ENCODE data around the gene GJD3.

Gene GJD3

DNA sequence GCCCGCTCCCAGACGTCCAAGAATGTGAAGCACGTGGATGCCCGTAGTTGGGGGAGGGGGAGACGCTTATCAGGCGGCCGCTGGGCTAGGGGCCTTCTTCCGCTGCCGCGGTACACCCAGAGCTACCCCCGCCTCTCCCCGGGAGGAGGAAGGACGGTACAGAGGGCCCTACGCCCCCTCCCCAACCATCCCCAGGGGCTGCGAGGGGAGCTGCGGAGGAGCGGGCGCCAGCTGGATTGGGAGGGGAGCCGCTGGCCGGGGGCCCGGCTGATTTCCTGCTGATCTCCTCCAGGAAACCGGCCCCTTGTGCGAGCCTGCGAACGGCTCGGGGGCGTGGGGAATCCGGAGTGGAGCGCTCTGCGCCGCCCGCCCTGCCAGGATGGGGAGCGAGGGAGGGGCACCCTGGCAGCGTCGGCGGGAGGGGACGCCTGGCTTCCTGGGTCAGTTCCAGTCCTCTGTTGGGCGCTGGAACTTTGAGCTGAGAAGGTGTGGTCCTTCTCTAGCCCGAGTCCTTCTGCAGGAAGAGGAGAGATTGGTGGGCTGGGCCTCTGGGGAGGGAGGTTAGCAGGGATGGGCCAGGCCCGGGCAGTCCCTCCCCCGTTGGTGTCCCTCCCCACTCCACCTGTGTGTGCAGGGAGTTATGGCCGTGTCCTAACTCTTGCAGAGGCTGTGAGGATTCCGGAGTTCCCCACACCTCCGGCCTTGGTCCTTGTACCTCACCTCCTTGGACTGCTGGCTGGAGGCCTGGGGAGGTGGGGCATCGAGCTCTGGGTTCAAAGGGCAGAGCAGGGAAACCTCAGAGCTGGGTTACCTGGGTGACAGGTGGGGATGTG lies 19.2 kb downstream of the GJD3 start:
- peak overlapping the region; percentile 78 for H3K27ac ChIP-seq (ENCODE audit: low read depth, low read length)
- peak overlapping the region; percentile 90 for H3K4me3 ChIP-seq (ENCODE audit: low read depth, low read length)
- no peaks in the 10 kb centered on the region for H3K27me3 ChIP-seq (ENCODE audit: insufficient read depth, low read length)
- H3K36me3 ChIP-seq (ENCODE audit: insufficient read depth, low read length): peaks cover 6% of the 10 kb centered on the region; the same call in 1 of the 2 replicates
- peaks cover 77% of the 10 kb centered on the region for H3K79me2 ChIP-seq (ENCODE audit: control insufficient read depth, insufficient read depth, low read length, unreplicated experiment)
- peaks cover 81% of the 10 kb centered on the region for H3K4me1 ChIP-seq (ENCODE audit: control insufficient read depth, insufficient read depth, low read length, unreplicated experiment)
- no peak overlapping the region for H2AFZ ChIP-seq (ENCODE audit: low read length, unreplicated experiment)

- H3K36me3 ChIP-seq (ENCODE audit: insufficient read depth, low read length): peaks cover 2% of the 10 kb centered on the region; the same call in 1 of the 2 replicates
- H3K27ac ChIP-seq (ENCODE audit: low read depth, low read length): peak overlapping the region; percentile 78
- peaks cover 71% of the 10 kb centered on the region for H3K79me2 ChIP-seq (ENCODE audit: control insufficient read depth, insufficient read depth, low read length, unreplicated experiment)
- peak overlapping the region; percentile 90 for H3K4me3 ChIP-seq (ENCODE audit: low read depth, low read length)
- H3K27me3 ChIP-seq (ENCODE audit: insufficient read depth, low read length): no peaks in the 10 kb centered on the region
- no peak overlapping the region for H2AFZ ChIP-seq (ENCODE audit: low read length, unreplicated experiment)
- H3K4me1 ChIP-seq (ENCODE audit: control insufficient read depth, insufficient read depth, low read length, unreplicated experiment): peaks cover 73% of the 10 kb centered on the region
Observed at GRCh38 chr17:40344421-40345160, 19.9 kb downstream of the GJD3 start.

DNA sequence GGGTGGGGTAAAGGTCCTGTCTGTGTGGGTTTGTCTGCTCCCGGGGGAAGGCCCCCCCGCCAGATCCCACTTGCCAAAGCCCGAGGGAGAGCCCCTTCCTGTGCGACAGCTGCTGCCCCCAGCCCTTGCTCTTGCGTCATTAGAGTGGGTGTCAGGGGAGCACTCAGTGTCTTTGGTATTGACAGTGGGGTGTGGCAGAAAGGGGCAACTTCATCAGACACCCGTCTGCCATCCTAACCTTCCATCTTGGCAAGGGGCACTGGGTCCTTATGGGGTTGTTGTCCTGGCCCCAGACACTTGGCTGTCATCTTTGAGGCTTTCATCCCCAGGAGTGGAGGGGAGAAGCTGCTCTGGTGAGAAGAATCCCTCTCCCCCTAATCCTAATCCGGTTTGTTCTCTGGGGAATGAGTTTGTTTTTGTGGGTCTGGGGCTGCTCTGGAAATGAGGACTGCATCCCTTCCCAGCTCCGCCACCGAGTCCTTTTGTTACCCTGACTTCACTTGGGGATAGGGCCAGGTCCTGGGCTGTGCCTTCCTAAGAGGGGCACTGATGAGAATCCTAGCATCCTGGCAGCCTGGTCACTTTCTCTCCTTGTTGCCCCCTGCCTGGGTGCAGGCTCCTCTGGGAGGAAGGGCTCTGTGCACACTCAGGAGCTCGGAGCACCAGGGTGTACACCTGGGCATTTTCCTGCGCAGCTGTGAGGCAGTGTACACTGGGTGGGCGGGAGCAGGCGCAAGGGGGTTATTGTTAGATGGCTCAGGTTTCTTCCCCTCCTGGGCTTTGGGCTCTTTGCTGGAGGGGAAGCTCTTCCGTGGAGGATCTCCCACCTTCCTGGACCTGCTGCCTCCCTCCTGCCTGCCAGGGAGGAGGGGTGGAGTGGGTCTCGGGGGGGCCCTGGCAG lies 21.1 kb downstream of the GJD3 start:
- peaks cover 60% of the 10 kb centered on the region for H3K79me2 ChIP-seq (ENCODE audit: control insufficient read depth, insufficient read depth, low read length, unreplicated experiment)
- H2AFZ ChIP-seq (ENCODE audit: low read length, unreplicated experiment): no peak overlapping the region
- no peaks in the 10 kb centered on the region for H3K27me3 ChIP-seq (ENCODE audit: insufficient read depth, low read length)
- peak overlapping the region; percentile 90 for H3K4me3 ChIP-seq (ENCODE audit: low read depth, low read length)
- H3K36me3 ChIP-seq (ENCODE audit: insufficient read depth, low read length): no peaks in the 10 kb centered on the region
- H3K4me1 ChIP-seq (ENCODE audit: control insufficient read depth, insufficient read depth, low read length, unreplicated experiment): peaks cover 62% of the 10 kb centered on the region
- H3K27ac ChIP-seq (ENCODE audit: low read depth, low read length): peak overlapping the region; percentile 78

GRCh38 chr17:40342504-40343218 lies 21.9 kb downstream of the GJD3 start:
- Histone ChIP-seq H3K36me3 (ENCODE audit: insufficient read depth, low read length) (no peaks in the 10 kb centered on the region), H3K79me2 (ENCODE audit: control insufficient read depth, insufficient read depth, low read length, unreplicated experiment) (peaks cover 59% of the 10 kb centered on the region), H3K27me3 (ENCODE audit: insufficient read depth, low read length) (no peaks in the 10 kb centered on the region), H2AFZ (ENCODE audit: low read length, unreplicated experiment) (no peak overlapping the region), H3K4me1 (ENCODE audit: control insufficient read depth, insufficient read depth, low read length, unreplicated experiment) (peaks cover 53% of the 10 kb centered on the region), H3K4me3 (ENCODE audit: low read depth, low read length) (peak overlapping the region; percentile 90), H3K27ac (ENCODE audit: low read depth, low read length) (peak overlapping the region; percentile 78)

DNA sequence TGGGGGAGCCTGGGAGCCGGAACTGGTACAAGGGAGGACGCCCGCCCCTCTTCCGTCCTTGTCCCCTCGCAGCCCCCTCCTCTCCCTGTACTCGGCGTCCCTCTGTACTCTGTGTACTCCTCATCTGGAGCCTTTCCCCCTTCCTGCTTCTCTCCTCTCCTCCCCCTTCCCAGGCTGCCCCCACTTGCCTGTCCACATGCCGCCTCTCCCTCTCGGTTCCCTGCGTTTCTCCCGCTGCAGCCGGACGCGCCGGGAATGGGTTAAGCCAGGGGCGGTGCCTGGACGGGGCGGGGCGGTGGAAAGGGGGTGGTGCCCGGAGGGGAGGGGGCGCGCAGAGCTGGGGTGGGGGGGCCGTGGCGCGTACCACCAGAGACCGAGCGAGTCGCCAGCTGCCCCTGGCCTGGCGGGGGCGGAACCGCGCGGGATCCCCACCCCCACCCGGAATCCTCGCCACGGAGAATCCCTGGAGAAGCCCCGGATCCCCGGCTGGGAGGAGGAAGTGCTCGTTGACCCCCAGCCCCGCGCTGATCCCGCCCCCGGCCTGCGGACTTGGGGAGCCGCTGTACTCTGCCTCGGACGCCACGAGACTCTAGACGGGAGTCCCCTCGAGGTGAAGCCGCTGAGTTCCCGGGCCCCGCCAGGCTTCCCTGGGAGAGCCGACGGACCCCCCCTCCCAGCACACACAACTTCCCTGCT lies 22.6 kb downstream of the GJD3 start:
- H2AFZ ChIP-seq (ENCODE audit: low read length, unreplicated experiment): no peak overlapping the region
- H3K4me3 ChIP-seq (ENCODE audit: low read depth, low read length): peak overlapping the region; percentile 90
- H3K36me3 ChIP-seq (ENCODE audit: insufficient read depth, low read length): no peaks in the 10 kb centered on the region
- H3K4me1 ChIP-seq (ENCODE audit: control insufficient read depth, insufficient read depth, low read length, unreplicated experiment): peaks cover 46% of the 10 kb centered on the region
- H3K27ac ChIP-seq (ENCODE audit: low read depth, low read length): peak overlapping the region; percentile 78
- H3K79me2 ChIP-seq (ENCODE audit: control insufficient read depth, insufficient read depth, low read length, unreplicated experiment): peaks cover 59% of the 10 kb centered on the region
- no peaks in the 10 kb centered on the region for H3K27me3 ChIP-seq (ENCODE audit: insufficient read depth, low read length)

DNA sequence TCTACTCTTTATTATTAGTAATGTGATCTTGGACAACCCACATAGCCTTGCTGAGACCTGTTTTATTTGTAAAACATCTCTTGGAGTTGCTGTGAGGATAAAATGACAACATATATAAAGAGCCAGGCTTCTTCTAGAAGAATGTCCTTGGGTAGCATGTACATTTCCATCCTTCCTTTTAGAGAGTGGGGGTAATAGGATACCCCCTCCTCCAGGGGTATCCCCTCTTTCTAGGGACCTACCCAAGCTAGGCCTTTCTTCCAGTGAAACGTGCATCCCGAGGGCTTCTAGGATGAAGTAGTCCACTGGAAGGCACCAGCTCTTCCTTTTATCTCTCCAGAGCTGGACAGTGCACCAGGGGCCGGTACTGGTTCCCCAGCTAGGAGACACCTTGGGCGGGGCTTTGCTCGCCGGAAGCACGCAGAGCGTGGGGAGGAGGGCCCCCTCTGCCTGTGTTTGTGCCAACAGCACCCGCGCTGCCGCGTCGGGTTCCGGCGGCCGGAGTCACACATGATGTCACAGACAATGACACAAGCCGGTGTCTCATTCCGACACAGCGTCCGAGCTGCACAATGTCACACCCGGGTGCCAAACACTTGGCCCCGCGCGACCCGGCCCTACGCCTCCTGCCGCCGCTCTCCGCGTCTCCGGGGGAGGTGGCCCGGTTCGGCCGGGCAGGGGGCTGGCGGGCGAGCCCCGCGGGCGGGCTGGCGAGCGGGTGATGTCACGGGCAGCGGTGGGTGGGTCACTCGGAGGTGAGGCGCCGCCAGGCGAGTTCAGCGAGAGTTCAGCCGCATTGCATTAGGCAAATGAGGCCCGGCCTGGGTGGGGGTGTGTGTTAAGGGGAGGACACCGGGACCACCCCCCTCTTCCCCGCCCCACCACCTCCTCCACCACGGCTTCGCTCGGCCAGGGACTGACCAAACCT lies 23.4 kb downstream of the GJD3 start:
- Histone ChIP-seq H3K4me3 (ENCODE audit: low read depth, low read length) (peak overlapping the region; percentile 90), H3K79me2 (ENCODE audit: control insufficient read depth, insufficient read depth, low read length, unreplicated experiment) (peaks cover 53% of the 10 kb centered on the region), H2AFZ (ENCODE audit: low read length, unreplicated experiment) (no peak overlapping the region), H3K27ac (ENCODE audit: low read depth, low read length) (peak overlapping the region; percentile 78), H3K27me3 (ENCODE audit: insufficient read depth, low read length) (no peaks in the 10 kb centered on the region), H3K36me3 (ENCODE audit: insufficient read depth, low read length) (no peaks in the 10 kb centered on the region), H3K4me1 (ENCODE audit: control insufficient read depth, insufficient read depth, low read length, unreplicated experiment) (peaks cover 38% of the 10 kb centered on the region)

GRCh38 chr17:40340327-40340726 lies 24.2 kb downstream of the GJD3 start:
- no peak overlapping the region for H3K4me3 ChIP-seq (ENCODE audit: low read depth, low read length)
- H3K27me3 ChIP-seq (ENCODE audit: insufficient read depth, low read length): no peaks in the 10 kb centered on the region
- H3K27ac ChIP-seq (ENCODE audit: low read depth, low read length): peak overlapping the region; percentile 78; the same call in 1 of the 2 replicates

GRCh38 chr17:40338941-40339649 lies 25.4 kb downstream of the GJD3 start:
- H3K36me3 ChIP-seq (ENCODE audit: insufficient read depth, low read length): no peaks in the 10 kb centered on the region
- H3K27me3 ChIP-seq (ENCODE audit: insufficient read depth, low read length): no peaks in the 10 kb centered on the region
- H3K4me1 ChIP-seq (ENCODE audit: control insufficient read depth, insufficient read depth, low read length, unreplicated experiment): peaks cover 40% of the 10 kb centered on the region
- no peak overlapping the region for H3K4me3 ChIP-seq (ENCODE audit: low read depth, low read length)
- peaks cover 47% of the 10 kb centered on the region for H3K79me2 ChIP-seq (ENCODE audit: control insufficient read depth, insufficient read depth, low read length, unreplicated experiment)
- H2AFZ ChIP-seq (ENCODE audit: low read length, unreplicated experiment): no peak overlapping the region
- H3K27ac ChIP-seq (ENCODE audit: low read depth, low read length): no peak overlapping the region

More at GRCh38 chr17:40340327-40340726, 24.2 kb downstream of the GJD3 start:
- H3K36me3 ChIP-seq (ENCODE audit: insufficient read depth, low read length): no peaks in the 10 kb centered on the region
- no peak overlapping the region for H2AFZ ChIP-seq (ENCODE audit: low read length, unreplicated experiment)
- peaks cover 38% of the 10 kb centered on the region for H3K4me1 ChIP-seq (ENCODE audit: control insufficient read depth, insufficient read depth, low read length, unreplicated experiment)
- H3K79me2 ChIP-seq (ENCODE audit: control insufficient read depth, insufficient read depth, low read length, unreplicated experiment): peaks cover 50% of the 10 kb centered on the region

Data from ACC112 (cell line).